GM19438 (cell line): ENCODE measurements around the gene GPR15LG.
"Not testable (repeated sequence)": the region's sequence is repeated elsewhere in the genome, so short reads cannot be mapped to it uniquely, and the experiment has no call there.

Source experiments
- ATAC-seq: cut with Tn5 transposase; IDR thresholded peaks from one replicate; pipeline ENCODE4 v1.9.1; 2021; ENCODE audit warnings: low read depth; ENCODE audit not compliant: unreplicated experiment

Gene GPR15LG

DNA sequence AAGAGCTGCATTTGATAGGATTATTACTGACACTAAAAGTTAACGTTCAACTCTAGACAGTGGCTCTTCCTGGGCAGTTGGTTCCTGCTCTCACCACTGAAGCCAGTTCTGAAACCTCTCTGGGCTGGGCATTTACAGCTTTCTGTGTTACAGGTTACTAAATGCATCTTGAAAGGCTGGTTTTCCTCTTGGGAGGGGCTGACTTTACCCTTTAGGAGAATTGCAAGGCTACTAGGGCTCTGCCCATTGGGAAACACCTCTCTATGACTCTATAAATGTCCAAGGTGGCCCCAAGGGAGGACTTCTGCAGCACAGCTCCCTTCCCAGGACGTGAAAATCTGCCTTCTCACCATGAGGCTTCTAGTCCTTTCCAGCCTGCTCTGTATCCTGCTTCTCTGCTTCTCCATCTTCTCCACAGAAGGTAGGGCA, at the start of gene GPR15LG:
Gene GPR15LG (plus strand): TSS at position 301 of the 429 bp plus-strand sequence. CDS start 51 bp downstream, at position 352.
- ATAC-seq, result peak; percentile 44

DNA sequence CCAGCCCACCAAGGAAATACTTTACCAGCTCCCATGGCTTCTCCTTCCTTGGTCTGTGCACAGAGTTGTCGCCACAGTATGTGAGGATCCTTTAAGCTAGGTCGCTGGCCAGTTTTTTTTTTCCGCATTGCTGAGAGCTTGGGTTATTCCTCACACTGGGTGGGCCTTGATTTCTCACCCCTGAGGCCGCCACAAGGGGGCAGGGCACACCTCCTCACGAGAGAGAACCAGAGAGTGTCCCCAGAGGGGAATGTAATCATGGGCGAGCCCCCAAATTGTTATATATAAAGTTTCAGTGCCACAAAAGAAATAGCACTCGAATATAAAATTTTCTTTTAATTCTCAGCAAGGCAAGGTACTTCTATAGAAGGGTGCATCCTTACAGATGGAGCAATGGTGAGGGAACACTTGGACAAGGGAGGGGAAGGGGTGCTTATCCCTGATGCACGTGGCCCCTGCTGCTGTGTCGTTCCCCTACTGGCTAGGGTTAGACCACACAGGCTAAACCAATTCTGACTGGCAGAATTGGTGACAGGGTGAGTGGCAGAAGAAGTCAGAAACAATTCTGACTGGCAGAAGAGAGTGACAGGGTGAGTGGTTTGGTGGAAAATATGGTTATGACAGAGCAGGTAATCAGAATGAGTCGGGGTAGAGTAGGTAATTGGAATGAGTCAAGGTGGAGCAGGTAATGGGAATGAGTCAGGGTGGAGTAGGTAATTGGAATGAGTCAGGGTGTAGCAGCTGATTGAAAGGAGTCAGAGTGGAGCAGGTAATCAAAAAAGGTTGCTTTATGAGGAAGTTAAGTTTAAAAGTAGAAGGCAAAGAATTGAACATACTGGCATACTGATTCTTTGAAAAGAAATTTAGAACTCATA, 47.5 kb upstream of the GPR15LG start:
- not testable (repeated sequence) for ATAC-seq

DNA sequence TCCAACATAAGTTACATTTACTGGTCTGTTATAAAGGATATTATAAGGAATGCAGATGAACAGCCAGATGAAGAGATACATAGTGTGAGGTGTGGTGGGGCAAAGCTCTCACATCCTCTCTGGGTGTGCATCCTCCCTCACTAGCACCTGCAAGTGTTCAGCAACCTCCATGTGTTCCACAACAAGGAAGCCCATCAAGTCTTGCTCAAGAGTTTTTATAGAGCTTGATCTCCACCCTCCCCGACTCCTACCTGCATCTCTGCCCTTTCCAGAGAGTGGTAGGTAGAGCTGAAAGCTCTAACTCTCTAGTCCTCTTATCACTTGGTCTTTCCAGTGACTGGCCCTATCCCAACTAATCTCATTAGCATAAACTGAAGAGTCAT, 46.8 kb upstream of the GPR15LG start:
- ATAC-seq, result no peak

DNA sequence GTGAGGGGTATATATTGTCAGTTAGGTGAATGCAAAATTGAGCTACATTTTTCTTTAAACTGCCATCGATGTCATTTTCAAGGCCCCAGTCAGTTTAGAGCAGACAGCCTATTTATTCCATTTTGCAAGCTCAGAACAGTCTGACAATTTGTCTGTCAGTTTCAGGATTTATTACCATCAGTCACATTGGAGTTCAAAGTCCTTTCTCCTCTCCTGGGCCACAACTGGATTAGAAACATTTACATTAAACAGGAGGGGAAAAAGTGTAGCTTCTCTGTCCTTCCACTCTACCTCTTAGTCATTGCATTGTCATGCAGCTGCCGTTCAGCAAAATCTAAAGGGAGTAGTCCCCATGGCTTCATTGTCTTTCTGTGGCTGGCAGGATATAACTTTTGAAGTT, 37.8 kb upstream of the GPR15LG start:
- ATAC-seq, result no peak

DNA sequence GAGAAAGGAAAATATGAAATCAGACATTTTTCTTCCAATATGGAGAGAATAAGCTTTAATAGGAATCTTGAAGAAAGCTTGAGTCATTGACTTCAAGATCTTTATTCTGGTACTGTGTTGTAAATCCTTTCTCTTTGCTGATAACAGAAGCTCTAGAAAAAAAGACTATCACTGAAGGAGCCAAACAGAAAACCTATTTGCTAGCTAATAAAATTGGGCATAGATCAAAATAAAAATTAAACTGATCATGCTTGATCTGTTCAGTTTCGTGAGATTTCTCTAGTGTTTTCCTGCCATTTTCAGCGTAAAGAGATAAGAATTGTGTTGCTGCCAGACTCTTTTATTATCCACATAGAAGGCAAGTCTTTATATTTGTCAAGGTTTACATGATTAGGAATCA, 35.8 kb upstream of the GPR15LG start:
- ATAC-seq, result no peak

DNA sequence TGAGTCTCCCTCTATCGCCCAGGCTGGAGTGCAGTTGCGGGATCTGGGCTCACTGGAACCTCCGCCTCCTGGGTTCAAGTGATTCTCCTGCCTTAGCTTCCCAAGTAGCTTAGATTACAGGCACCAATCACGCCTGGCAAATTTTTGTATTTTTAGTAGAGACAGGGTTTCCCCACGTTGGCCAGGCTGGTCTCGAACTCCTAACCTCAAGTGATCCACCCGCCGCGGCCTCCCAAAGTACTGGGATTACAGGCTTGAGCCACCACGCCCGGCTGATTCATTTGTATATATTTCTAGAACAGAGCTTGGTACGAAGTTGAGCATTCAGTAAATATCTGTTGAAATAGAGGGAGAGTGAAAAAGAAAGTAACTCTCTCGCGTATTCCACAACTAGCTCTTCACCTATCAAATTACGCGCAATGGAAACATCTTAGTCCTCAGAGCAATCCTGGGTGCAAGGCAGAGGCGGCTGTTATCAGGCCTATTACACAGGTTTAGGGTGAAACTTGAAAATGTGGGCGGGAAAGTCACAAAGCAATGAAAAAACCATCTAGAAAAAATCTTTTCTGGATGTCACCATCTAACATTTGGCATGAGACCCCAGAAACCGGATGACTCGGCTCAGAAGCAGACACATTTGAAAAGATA, 35.0 kb upstream of the GPR15LG start:
- ATAC-seq, result no peak

DNA sequence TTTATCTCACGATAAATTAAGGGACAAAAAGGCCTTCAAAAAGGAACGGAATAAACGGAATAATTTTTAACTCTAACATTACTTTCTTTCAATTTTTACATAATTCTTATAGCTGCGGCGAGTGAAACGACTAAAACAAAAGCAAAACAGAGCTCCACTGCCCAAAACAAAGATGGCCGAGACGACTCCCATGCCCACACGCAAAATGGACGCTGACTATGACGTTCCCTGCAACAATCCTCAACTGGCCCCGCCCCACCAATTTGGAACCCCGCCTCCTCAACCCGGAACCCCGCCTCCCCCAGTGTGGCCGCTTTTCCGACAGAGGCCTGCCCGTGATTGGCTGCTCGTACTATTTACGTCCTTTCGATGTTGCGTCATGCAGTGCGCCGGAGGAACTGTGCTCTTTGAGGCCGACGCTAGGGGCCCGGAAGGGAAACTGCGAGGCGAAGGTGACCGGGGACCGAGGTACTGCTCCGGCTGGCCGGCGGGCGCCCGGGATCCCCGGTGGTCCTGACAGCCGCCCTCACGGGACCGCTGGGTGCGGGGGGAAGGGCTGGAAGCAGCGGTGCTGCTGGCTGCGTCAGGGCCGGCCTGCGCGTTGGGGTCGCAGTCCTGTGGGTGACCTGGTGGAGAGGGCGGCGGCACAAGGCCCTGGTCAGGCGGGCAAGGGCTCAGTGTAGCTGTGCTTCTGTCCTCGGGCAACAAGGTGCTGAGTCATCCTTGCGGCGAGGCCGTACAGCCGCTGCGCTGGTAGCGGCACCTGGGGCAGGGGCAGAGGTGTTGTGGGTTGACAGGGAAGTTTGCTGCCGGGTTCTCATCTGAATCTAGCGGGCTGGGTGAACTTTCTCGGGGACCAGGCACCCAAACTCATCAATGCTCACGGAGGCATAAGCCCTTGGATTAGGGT, 34.2 kb upstream of the GPR15LG start, which contains the start of gene GHITM:
Gene GHITM (plus strand): TSS at position 384 of the 910 bp plus-strand sequence. CDS start 1,992 bp downstream, outside the sequence.
- peak; percentile 99 for ATAC-seq

DNA sequence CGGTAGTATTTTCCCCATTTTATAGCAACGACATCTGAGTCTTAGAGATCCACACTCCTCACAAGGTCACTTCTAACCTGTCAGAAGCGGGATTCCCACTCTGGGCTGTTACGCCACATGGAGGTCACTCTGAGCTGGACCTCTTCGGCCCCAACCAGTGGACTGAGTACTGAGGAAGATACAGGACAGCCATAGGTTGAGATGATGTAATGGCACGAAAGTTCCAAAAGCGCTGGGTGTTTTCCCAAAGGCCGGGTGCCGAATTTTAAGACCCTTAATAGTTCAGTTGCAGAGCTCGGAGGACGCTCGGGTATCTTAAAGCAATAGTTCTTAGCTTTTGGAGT, 33.6 kb upstream of the GPR15LG start:
- ATAC-seq, result no peak

DNA sequence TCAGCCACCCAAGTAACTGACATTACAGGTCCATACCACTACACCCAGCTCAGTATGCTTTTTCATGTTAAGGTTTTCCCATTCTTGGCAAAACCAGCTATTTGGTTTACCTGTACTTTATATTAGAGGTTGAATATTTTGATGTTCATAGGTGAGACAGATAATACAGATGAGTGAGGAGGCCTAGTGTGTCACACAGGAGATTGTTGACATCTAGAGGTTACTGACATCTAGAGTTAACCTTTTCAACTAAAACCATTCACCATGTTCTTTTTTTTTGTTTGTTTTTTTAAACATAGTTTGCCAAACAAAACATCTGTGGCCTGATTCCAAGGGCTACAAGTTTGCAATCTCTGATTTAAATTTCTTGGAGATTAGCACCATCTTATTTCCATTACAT, 26.3 kb upstream of the GPR15LG start:
- no peak for ATAC-seq

DNA sequence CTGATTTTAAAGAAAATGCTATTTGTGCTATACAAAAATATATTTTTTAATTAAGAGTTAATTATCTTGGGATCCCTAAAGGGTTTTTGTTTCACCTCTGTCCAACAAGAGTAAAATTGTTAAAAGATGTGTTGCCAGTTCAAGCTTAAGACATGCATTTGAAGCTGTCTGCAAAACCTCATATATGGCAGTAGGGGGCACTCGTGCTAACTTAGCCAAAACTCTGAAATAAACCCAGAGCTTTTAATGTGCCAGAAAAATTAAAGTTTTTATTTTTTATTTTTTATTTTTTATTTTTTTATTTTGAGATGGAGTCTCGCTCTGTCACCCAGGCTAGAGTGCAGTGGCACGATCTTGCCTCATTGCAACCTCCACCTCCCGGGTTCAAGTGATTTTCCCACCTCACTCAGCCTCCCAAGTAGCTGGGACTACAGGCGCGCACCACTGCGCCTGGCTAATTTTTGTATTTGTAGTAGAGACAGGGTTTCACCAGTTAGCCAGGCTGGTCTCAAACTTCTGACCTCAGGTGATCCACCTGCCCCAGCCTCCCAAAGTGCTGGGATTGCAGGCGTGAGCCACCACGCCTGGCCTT, 25.5 kb upstream of the GPR15LG start:
- ATAC-seq, result peak; percentile 57

DNA sequence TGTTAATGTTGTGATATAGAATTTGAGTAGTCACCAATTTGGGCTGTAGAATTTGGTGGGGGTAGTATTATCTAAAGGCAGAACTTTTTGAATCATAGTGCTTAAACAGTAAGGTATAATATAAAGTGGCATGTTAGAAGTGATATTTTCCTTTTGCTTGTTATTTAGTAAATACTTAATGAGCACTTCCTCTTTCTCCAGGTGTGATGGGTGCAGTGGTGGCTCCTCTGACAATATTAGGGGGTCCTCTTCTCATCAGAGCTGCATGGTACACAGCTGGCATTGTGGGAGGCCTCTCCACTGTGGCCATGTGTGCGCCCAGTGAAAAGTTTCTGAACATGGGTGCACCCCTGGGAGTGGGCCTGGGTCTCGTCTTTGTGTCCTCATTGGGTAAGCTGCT, 23.7 kb upstream of the GPR15LG start:
- ATAC-seq, result no peak

DNA sequence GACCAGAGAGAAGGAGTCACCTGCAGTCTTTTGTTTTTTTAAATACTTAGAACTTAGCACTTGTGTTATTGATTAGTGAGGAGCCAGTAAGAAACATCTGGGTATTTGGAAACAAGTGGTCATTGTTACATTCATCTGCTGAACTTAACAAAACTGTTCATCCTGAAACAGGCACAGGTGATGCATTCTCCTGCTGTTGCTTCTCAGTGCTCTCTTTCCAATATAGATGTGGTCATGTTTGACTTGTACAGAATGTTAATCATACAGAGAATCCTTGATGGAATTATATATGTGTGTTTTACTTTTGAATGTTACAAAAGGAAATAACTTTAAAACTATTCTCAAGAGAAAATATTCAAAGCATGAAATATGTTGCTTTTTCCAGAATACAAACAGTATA, 20.8 kb upstream of the GPR15LG start:
- no peak for ATAC-seq

DNA sequence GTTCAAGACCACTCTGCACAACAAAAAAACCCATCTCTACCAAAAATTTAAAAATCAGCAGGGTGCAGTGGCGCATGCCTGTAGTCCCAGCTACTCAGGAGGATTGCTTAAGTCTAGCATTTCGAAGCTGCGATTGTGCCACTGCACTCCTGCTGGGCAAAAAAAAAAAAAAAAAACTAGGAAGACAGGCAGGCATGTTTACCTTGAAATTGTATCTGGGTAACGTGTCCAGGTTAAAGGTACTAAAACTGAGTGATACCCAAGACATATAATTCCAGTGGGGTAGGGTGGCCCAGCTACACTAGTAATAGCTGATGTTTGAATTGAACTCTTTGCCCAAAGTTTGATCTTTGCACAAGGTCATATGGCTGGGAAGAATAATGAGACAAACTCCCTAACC, 18.1 kb upstream of the GPR15LG start:
- no peak for ATAC-seq

DNA sequence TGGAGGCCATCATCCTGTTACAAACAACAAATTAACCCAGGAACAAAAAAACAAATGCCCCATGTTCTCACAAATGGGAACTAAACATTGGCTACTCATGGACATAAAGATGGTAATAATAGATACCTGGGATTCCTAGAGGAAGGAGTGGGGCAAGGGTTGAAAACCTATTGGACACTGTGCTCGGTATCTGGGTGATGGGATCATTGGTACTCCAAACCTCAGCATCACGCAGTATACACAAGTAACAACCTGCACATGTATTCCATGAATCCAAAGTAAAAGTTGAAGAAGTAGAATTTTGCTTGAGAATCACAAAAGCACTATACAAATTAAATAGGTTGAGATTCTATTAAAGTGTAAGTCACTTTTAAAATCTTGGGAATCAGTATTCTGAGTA, 17.6 kb upstream of the GPR15LG start:
- no peak for ATAC-seq

DNA sequence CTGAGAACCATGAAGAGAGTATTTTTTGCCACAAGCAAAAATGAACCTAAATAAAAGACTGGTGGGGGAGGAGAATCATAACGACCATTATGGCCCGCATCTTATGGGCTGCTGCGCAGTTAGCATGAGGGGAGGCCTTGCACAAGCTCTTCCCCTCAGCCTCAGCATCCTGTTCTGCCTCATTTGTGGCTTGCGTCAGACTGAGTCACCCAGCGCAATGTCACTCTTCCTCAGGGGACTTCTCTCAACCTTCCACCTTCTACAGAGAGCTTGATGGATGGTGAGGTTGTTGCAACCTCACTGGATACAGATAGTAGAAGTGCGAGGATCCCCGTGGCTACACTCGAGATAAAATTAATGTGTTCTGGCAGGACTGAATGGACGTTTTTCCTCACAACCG, 16.8 kb upstream of the GPR15LG start:
- peak; percentile 45 for ATAC-seq

DNA sequence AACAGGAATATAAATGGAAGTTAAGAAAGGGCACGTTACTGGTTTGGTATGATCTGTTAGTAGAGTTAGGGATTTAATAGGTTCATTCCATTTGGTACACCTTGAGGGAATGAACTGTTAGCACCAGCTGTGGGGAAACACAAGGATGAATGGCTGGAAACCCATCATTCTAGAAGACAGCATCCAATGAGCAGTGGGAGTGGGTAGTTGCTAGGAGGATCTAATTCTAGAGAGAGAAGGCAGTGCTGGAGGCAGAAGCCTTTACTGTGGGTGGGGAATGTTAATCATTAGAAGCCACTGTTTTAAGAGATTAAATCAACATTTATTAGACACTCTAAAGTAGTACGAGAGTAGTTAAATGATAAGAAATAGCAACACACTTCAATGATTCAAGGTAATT, 15.5 kb upstream of the GPR15LG start:
- no peak for ATAC-seq

DNA sequence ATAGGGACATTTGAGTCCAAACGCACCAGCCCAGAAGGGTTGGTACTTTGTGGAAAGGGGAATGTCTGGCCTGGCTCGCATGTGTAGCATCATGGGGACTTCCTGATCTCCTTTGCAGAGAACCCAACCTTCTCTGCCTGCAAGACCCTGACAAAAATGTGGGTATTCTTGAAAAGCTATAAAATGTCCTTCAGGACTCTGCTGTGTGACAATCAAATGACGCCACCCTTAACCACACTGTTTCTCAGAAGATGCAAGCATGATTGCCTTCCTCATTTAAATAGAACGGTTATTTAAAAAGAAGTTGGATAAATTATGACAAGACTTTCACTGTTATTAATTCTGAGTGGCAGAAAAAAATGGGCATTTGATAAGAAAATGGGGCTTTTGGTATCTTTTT, 15.1 kb upstream of the GPR15LG start:
- ATAC-seq, result no peak

DNA sequence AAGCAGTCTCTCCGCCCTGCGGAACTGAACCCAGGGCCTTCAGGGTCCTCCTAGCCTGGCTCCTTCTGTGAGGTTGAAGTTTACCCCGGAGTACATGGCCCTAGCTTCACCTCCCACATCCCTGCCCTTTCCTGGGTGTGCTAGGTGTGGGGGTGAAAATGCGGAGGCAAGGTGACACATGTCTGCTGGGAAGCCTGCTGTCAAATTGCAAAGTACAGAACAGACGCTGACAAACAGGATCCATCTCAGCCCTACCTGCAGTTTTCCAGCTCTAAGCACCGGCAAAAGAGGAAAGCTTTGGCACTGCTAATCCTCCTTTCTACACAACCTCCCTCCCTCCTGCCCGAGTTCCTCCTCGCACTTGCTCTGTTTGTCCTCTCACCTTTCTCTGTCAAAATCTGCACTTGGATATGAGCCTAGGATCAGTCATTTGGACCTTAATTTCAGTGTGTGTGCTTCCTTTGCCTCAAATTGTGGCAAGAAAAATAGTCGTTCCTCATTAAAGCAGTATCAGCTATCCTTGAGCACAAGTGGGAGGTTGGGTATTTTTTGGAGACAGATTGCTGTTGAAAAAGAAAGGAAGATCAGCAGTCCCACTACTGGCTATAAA, 14.4 kb upstream of the GPR15LG start:
- ATAC-seq, result no peak

DNA sequence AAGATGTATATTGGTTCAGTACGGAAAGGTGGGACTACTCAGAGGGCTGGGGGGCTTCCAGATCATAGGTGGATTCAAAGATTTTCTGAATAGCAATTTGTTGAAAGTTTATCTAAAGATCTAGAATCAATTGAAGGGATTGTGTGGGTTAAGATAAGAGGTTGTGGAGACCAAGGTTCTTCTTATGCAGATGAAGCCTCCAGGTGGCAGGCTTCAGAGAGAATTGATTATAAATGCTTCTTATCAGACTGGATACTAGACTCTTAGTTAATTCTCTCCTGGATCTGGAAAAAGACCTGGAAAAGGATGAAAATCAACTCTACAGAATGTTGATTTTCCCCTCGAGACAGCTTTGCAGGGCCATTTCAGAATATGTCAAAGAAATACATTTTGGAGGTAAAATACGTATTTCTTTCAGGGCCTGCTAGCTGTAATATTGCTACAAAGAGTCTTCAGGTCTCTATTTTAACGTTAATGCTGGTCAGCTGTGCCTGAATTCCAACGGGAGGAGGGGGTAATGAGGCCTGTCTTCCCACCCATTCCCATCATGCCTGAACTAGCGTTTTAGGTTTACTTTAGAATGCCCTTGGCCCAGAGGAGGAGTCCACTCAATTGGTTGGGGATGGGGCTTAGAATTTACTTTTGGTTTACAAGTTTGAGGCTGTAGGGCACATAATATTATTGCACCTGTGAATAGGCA, 12.8 kb upstream of the GPR15LG start:
- no peak for ATAC-seq

DNA sequence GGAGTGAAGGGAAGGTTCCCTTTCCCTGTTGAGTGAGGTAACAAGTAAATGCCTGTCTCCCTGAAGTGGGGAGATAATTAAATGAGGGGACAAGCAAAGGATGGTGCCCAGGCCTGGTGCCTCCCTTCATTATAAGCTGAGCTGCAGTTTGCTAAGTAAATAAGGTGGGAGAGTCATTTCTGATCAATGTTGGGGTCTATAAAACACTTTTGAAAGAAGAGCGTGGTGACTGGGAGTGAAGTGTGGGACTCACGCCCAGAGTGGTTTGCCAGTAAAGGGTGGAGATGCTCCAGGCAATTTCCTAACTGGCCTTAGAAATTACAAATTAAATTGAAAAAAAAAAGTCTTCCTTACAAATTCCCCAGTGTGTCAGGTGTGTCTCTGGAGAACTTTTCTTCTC, 9.6 kb upstream of the GPR15LG start:
- ATAC-seq, result no peak
